ENCODE measurements around the gene NTRK2.

Gene NTRK2

GRCh38 chr9:85013703-85014102 lies 344.2 kb downstream of the NTRK2 start:
- H3K9me2 ChIP-seq (replicated peaks; ENCODE audit: low read depth, low read length) = no peaks in the 10 kb centered on the region
- no peaks in the 10 kb centered on the region for H3K27me3 ChIP-seq (ENCODE audit: insufficient read depth, low read length, poor library complexity, severe bottlenecking)
- H3K4me3 ChIP-seq (ENCODE audit: low read length, poor library complexity, severe bottlenecking) = no peak overlapping the region
- H2AFZ ChIP-seq (ENCODE audit: low read length) = no peak overlapping the region
- H3K9ac ChIP-seq (ENCODE audit: low read depth, low read length, poor library complexity, severe bottlenecking) = no peak overlapping the region
- H3K4me1 ChIP-seq (ENCODE audit: insufficient read depth, low read length, poor library complexity, severe bottlenecking) = no peaks in the 10 kb centered on the region
- H3F3A ChIP-seq (ENCODE audit: low read depth) = no peaks in the 10 kb centered on the region
- no peak overlapping the region for H3K4me2 ChIP-seq (ENCODE audit: low read depth, low read length, poor library complexity, severe bottlenecking)
- H3K36me3 ChIP-seq (ENCODE audit: insufficient read depth, low read length) = no peaks in the 10 kb centered on the region
- H3K9me3 ChIP-seq (ENCODE audit: insufficient read depth, low read depth, low read length) = no peaks in the 10 kb centered on the region
- no peaks in the 10 kb centered on the region for H3K79me2 ChIP-seq (ENCODE audit: insufficient read depth, low read length)
- TF ChIP-seq EZH2phosphoT487 (IDR thresholded peaks at IDR 0.05; ENCODE audit: borderline replicate concordance) (no peak), CTCF (conservative IDR thresholded peaks at IDR 0.05; ENCODE audit: low read length) (no peak)
- H4K20me1 ChIP-seq (ENCODE audit: insufficient read depth, low read length, poor library complexity, severe bottlenecking) = no peaks in the 10 kb centered on the region

- Histone ChIP-seq H3K9ac (ENCODE audit: low read depth, low read length, poor library complexity, severe bottlenecking) (no peak overlapping the region), H3F3A (ENCODE audit: low read depth) (no peaks in the 10 kb centered on the region), H2AFZ (ENCODE audit: low read length) (no peak overlapping the region), H3K36me3 (ENCODE audit: insufficient read depth, low read length) (no peaks in the 10 kb centered on the region), H3K79me2 (ENCODE audit: insufficient read depth, low read length) (no peaks in the 10 kb centered on the region), H4K20me1 (ENCODE audit: insufficient read depth, low read length, poor library complexity, severe bottlenecking) (no peaks in the 10 kb centered on the region), H3K4me3 (ENCODE audit: low read length, poor library complexity, severe bottlenecking) (no peak overlapping the region), H3K27me3 (ENCODE audit: insufficient read depth, low read length, poor library complexity, severe bottlenecking) (no peaks in the 10 kb centered on the region), H3K9me3 (ENCODE audit: insufficient read depth, low read depth, low read length) (no peaks in the 10 kb centered on the region), H3K4me1 (ENCODE audit: insufficient read depth, low read length, poor library complexity, severe bottlenecking) (no peaks in the 10 kb centered on the region), H3K4me2 (ENCODE audit: low read depth, low read length, poor library complexity, severe bottlenecking) (no peak overlapping the region), H3K9me2 (replicated peaks; ENCODE audit: low read depth, low read length) (no peaks in the 10 kb centered on the region)
- TF ChIP-seq CTCF (conservative IDR thresholded peaks at IDR 0.05; ENCODE audit: low read length) = no peak
- no peak for TF ChIP-seq EZH2phosphoT487 (IDR thresholded peaks at IDR 0.05; ENCODE audit: borderline replicate concordance)
Measured at GRCh38 chr9:85014292-85014691, 344.8 kb downstream of the NTRK2 start.

- Histone ChIP-seq H2AFZ (ENCODE audit: low read length) (no peak overlapping the region), H3K4me1 (ENCODE audit: insufficient read depth, low read length, poor library complexity, severe bottlenecking) (no peaks in the 10 kb centered on the region), H3F3A (ENCODE audit: low read depth) (no peaks in the 10 kb centered on the region), H3K79me2 (ENCODE audit: insufficient read depth, low read length) (no peaks in the 10 kb centered on the region), H3K27me3 (ENCODE audit: insufficient read depth, low read length, poor library complexity, severe bottlenecking) (no peaks in the 10 kb centered on the region), H3K9me3 (ENCODE audit: insufficient read depth, low read depth, low read length) (no peaks in the 10 kb centered on the region), H3K9me2 (replicated peaks; ENCODE audit: low read depth, low read length) (no peaks in the 10 kb centered on the region), H4K20me1 (ENCODE audit: insufficient read depth, low read length, poor library complexity, severe bottlenecking) (no peaks in the 10 kb centered on the region), H3K36me3 (ENCODE audit: insufficient read depth, low read length) (no peaks in the 10 kb centered on the region), H3K4me3 (ENCODE audit: low read length, poor library complexity, severe bottlenecking) (no peak overlapping the region), H3K9ac (ENCODE audit: low read depth, low read length, poor library complexity, severe bottlenecking) (no peak overlapping the region), H3K4me2 (ENCODE audit: low read depth, low read length, poor library complexity, severe bottlenecking) (no peak overlapping the region)
- TF ChIP-seq EZH2phosphoT487 (IDR thresholded peaks at IDR 0.05; ENCODE audit: borderline replicate concordance) = no peak
- TF ChIP-seq CTCF (conservative IDR thresholded peaks at IDR 0.05; ENCODE audit: low read length) = no peak
Measured at GRCh38 chr9:85016384-85017006, 347.0 kb downstream of the NTRK2 start.

Measured in Loucy (cell line).